Measurements from ENCODE around the gene MT1G. TPM values are rescaled to one million over a fixed set of nuclear protein-coding genes. Genes with fewer than 3 reads are reported as not detected.
A peak's percentile ranks its signal among the peaks of the same experiment; 100 is the strongest.
"Not testable (repeated sequence)": the region's sequence is repeated elsewhere in the genome, so short reads cannot be mapped to it uniquely, and the experiment has no call there.

MT1G gene
- total RNA-seq, 1 donor from 2014 or later: not detected

DNA sequence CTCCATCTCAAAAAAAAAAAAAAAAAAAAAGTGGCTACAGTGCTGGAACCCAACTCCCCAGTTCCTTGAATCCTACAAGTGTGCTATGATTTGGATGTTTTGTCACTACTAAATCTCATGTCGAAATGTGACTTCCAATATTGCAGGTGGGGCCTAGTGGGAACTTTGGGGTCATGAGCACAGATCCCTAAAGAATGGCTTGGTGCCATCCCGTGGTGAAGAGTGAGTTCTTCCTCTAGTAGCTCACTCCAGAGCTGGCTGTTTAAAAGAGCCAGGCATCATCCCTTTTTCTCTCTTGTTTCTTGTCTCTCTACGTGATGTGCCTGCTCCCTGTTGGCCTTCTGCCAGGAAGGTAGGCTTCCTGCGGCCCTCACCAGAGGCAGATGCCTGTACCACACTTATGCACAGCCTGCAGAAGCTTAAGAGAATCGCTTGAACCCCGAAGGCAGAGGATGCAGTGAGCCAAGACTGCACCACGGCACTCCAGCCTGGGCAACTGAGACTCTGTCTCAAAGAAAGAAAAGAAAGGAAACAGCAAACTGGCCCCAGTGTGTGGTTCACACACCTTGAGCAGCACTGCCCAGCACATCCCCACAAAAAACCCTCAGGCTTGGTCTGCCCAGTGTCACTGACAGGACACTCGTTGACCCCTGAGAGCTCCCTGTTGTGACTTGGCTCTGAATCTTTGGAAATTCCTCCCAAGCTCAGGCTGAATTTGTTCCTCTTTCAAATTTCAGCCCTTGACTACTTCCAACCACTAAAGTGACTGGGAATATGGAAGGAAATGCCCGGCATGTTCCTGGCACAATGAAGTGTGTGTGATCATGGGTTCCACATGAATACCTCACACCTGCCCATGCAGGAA lies 39.1 kb downstream of the MT1G start:
- intact Hi-C loops (cut with DNase I): no loop called here
- no peak for DNase-seq (ENCODE audit: missing footprints)
- no peak for ATAC-seq

DNA sequence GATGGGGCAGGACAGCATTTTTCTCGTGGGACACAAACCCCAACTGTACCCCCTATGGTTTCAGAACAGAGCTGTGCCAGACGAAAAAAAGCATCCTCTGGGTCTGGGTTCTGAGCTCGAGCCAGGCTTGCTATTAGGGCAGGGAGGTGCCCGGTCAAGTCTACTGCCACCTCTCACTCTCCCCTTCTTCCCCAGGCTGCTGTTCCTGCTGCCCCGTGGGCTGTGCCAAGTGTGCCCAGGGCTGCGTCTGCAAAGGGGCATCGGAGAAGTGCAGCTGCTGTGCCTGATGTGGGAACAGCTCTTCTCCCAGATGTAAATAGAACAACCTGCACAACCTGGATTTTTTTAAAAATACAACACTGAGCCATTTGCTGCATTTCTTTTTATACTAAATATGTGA lies 41.2 kb downstream of the MT1G start:
- intact Hi-C loops (cut with DNase I): loop anchor here (1.0 kb wide), 1 partner anchor 18 kb away; the partner anchor contains the start of gene MT2A
- DNase-seq (ENCODE audit: missing footprints) (no peak), ATAC-seq (no peak)

DNA sequence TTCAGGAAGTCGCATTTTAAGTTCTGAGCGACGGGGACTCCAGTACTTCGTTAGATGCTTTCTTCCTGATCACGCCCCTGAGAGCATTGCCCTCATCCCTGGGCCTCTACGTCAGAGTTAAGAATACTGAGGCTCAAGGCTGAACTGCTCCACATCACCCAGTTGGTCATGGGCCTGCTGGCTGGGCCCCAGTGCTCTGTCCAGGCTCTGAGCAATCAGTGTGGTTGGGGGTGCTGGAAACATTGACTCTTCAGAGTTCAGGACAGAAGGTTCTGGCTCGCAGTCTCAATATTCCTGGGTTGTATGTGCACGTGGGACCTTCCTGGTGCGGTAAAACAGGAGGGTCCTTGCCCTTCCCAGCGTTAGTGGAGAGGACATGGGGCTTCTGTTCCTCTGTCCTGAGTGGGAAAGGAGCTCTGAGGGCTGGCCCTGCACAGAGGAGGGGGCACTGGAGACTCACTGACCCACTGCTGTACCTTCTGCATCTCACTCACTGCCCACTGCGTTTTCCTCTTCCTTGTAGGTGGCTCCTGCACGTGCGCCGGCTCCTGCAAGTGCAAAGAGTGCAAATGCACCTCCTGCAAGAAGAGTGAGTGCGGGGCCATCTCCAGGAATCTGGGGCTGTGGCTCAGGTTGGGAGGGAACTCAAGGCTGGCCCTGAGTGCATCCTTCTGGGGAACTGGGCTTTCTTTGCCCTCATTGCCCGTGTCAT lies 41.8 kb downstream of the MT1G start:
- ATAC-seq (peak; percentile 78), DNase-seq (ENCODE audit: missing footprints) (peak; percentile 80)
- intact Hi-C loops (cut with DNase I): loop anchor here (1.0 kb wide), 2 partner anchors 15 to 18 kb away; partner anchors contain the start of gene MT2A

DNA sequence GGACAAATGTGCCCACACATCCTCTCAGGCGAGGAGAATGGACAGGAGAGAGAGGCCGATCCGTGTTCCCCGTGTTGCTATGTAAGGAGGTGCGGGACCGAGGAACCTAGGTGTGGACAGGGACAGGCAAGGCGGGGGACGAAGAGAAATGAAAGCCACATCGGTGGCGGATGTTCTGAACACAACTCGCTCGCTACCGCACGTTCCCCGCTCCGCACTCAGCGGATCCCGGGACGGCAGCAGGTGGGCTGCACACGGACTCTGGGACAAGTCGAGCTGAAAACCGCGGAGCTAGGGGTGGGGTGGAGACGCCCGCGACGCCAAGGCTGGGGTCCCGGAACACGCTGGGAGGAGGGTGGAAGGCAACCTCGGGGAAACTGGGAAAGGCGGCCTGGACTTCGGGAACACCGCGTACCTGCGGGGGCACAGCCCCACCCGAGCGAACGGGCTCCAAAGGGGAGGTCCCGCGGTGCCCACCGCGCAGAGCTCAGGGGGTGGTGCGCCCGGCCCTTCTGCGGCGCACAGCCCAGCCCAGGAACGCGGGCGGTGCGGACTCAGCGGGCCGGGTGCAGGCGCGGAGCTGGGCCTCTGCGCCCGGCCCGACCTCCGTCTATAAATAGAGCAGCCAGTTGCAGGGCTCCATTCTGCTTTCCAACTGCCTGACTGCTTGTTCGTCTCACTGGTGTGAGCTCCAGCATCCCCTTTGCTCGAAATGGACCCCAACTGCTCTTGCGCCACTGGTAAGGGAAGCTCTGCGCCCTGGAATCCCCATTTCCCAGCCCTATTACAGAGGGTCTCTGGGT lies 42.5 kb downstream of the MT1G start, which contains the start of gene MT1E:
TSS of gene MT1E (plus strand) at position 642 of the 803 bp plus-strand sequence. CDS start at position 713, 71 bp downstream.
- ATAC-seq (peak; percentile 96), DNase-seq (ENCODE audit: missing footprints) (peak; percentile 91)
- intact Hi-C loops (cut with DNase I): loop anchor here (1.0 kb wide), 1 partner anchor 14 kb away; no protein-coding TSS in a partner anchor

DNA sequence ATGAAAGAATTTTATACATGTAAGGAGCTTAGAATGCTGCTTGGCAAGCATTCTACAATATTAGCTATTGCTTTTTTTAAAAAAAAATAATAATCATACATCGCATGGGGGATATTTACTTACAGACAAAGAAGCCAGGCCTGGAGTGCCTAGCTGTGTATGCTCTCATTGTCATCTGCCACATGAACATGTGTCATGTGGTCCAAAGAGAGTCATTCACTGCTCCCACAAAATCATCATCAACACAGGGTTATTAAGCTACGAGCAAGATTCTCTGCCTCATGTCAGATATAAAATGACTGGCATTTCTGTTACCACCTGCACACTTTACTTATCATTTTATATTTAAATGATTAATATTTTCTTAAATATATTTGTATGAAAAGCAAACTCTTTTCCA lies 44.2 kb downstream of the MT1G start:
- no peak for DNase-seq (ENCODE audit: missing footprints)
- no peak for ATAC-seq
- intact Hi-C loops (cut with DNase I): no loop called here

DNA sequence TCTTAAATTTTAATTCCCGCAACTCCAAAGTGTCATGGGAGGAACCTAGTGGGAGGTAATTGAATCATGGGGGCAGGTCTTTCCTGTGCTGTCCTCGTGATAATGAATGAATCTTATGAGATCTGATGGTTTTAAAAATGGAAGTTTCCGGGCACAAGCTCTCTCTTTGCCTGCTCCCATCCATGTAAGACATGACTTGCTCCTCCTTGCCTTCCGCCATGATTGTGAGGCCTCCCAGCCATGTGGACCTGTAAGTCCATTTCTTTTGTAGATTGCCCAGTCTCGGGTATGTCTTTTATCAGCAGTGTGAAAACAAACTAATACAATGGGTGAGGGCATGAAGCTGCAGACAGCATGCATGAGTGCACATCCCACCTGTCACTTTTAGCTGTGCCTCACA lies 44.7 kb downstream of the MT1G start:
- DNase-seq (ENCODE audit: missing footprints); ATAC-seq; intact Hi-C loops (cut with DNase I): not testable (repeated sequence)

DNA sequence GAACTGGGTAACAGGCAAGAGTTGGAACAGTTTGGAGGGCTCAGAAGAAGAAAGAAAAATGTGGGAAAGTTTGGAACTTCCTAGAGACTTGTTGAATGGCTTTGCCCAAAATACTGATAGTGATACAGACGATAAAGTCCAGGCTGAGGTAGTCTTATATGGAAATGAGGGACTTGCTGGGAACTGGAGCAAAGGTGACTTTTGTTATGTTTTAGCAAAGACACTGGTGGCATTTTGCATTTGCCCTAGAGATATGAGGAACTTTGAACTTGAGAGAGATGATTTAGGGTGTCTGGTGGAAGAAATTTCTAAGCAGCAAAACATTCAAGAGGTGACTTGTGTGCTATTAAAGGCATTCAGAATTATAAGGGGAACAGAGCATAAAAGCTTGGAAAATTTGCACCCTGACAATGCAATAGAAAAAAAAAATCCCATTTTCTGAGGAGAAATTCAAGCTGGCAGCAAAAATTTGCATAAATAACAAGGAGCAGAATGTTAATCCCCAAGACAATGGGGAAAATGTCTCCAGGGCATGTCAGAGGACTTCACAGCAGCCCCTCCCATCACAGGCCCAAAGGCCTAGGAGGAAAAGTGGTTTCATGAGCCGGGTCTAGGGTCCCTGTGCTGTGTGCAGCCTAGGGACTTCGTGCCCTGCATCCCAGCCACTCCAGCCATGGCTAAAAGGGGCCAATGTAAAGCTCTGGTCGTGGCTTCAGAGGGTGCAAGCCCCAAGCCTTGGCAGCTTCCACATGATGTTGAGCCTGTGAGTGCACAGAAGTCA lies 46.0 kb downstream of the MT1G start:
- ATAC-seq; intact Hi-C loops (cut with DNase I); DNase-seq (ENCODE audit: missing footprints): not testable (repeated sequence)

DNA sequence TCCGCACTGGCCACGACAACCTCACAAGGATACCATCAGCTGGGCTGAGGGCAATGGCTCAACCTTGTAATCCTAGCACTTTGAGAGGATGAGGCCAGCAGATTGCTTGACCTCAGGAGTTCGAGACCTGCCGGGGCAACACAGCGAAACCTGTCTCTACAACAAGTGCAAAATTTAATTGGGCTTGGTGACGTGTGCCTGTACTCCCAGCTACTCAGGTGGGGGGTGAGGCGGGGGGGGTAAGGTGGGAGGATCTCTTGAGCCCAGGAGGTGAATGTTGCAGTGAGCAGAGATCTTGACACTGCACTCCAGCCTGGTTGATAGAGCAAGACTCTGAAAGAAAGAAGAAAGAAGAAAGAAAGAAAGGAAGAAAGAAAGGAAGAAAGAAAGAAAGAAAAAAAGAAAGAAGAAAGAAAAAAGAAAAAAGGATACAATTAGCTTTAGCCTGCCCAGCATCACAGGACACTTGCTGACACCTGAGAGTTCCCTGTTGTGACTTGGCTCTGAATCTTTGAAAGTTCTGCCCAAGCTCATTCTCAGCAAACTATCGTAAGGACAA lies 47.4 kb downstream of the MT1G start:
- ATAC-seq (no peak), DNase-seq (ENCODE audit: missing footprints) (no peak)
- intact Hi-C loops (cut with DNase I): no loop called here

DNA sequence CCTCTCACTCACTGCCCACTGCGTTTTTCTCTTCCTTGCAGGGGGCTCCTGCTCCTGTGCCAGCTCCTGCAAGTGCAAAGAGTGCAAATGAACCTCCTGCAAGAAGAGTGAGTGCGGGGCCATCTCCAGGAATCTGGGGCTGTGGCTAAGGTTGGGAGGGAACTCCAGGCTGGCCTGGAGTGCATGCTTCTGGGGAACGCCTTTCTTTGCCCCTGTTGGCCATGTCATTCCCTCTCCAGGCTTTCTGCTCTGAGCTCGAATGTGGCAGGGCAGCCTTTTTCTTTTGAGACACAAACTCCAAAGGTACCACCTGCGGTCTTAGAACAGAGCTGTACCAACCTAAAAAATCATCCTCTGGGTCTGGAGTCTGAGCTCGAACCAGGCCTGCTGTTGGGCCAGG lies 49.7 kb downstream of the MT1G start:
- intact Hi-C loops (cut with DNase I): no loop called here
- DNase-seq (ENCODE audit: missing footprints) (no peak), ATAC-seq (no peak)

DNA sequence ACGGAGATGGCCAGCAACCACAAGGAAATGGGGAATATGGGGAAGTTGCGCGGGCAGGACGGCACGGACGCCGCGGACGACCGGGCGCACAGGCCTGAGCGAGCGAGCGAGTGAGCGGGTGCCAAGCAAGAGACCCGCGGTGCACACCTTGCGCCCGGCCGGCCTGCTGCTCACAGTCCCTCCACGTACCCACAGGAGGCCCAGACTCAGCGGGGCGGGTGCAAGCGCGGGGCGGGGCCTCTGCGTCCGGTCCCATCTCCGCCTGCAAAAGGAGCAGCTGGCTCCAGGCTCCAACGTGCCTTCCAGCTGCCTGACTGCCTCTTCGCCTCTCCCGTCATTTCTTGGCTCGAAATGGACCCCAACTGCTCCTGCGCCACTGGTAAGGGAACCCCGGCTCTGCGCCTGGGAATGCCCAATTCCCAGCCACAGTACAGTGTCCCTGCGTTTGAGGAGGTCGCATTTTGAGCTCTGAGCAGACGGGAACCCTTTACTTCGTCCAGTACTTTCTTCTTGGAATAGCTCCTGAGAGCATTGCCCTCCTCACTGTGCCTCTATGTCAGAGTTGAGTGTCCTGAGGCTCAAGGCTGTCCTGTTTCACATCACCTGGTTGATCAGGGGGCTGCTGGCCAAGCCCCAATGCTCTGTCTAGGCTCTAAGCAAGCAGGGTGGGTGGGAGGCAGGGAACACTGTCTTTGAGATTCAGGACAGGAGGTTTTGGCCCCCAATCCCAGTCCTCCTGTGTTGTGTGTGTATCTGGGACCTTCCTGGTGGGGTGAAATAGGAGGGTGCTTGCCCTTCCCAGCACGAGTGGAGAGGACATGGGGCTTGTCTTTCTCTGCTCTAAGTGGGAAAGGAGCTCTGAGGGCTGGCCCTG lies 50.4 kb downstream of the MT1G start:
- DNase-seq (ENCODE audit: missing footprints): peak; percentile 90
- intact Hi-C loops (cut with DNase I): loop anchor here (1.0 kb wide), 1 partner anchor 9 kb away; the partner anchor contains the start of gene MT2A
- peak; percentile 94 for ATAC-seq

Other genes starting within 250 kb of the MT1G start
- gene AMFR, start 242.5 kb downstream of the MT1G start, total RNA-seq: 68.9 TPM
- 61.9 TPM for gene NUDT21, start 216.7 kb downstream of the MT1G start, total RNA-seq
- 30.6 TPM for gene OGFOD1, start 216.5 kb downstream of the MT1G start, total RNA-seq
- gene BBS2, start 148.0 kb downstream of the MT1G start, total RNA-seq: 37.7 TPM
- not detected for gene MT4, start 103.0 kb downstream of the MT1G start, total RNA-seq
- gene MT3, start 78.5 kb downstream of the MT1G start, total RNA-seq: 5.9 TPM
- 95.2 TPM for gene MT2A, start 59.5 kb downstream of the MT1G start, total RNA-seq
- 136 TPM for gene MT1E, start 42.3 kb downstream of the MT1G start, total RNA-seq
- gene MT1M, start 35.4 kb downstream of the MT1G start, total RNA-seq: 6.7 TPM
- gene MT1A, start 29.4 kb downstream of the MT1G start, total RNA-seq: 2.9 TPM
- gene MT1B, start 16.2 kb downstream of the MT1G start, total RNA-seq: not detected
- gene MT1F, start 10.1 kb downstream of the MT1G start, total RNA-seq: 2.2 TPM
- not detected for gene MT1H, start 1.7 kb upstream of the MT1G start, total RNA-seq
- gene MT1X, start 14.4 kb upstream of the MT1G start, total RNA-seq: 108 TPM
- gene NUP93, start 62.1 kb upstream of the MT1G start, total RNA-seq: 25.7 TPM
- gene SLC12A3, start 197.1 kb upstream of the MT1G start, total RNA-seq: not detected